ENCODE measurements around the gene STK11. TPM values are rescaled to one million over a fixed set of nuclear protein-coding genes. Genes with fewer than 3 reads are reported as not detected.

The STK11 gene
- total RNA-seq, 1 donor from 2014 or later = 80.4 TPM

- TF ChIP-seq CTCF (conservative IDR thresholded peaks at IDR 0.05; ENCODE audit: low read depth, low read length) = no peak
- no peak for DNase-seq (ENCODE audit: low read depth)
- H3K4me3 ChIP-seq (ENCODE audit: low read depth, low read length) = no peak overlapping the region
Observed at GRCh38 chr19:1228161-1228957, 22.8 kb downstream of the STK11 start.

- DNase-seq (ENCODE audit: low read depth) = no peak
- no peak for TF ChIP-seq CTCF (conservative IDR thresholded peaks at IDR 0.05; ENCODE audit: low read depth, low read length)
- H3K4me3 ChIP-seq (ENCODE audit: low read depth, low read length) = no peak overlapping the region
Observed at GRCh38 chr19:1229056-1229923, 23.7 kb downstream of the STK11 start.

GRCh38 chr19:1229924-1230782 lies 24.6 kb downstream of the STK11 start:
- TF ChIP-seq CTCF (conservative IDR thresholded peaks at IDR 0.05; ENCODE audit: low read depth, low read length) = no peak
- H3K4me3 ChIP-seq (ENCODE audit: low read depth, low read length) = no peak overlapping the region
- DNase-seq (ENCODE audit: low read depth) = no peak

GRCh38 chr19:1230783-1231489 lies 25.4 kb downstream of the STK11 start:
- no peak overlapping the region for H3K4me3 ChIP-seq (ENCODE audit: low read depth, low read length)
- TF ChIP-seq CTCF (conservative IDR thresholded peaks at IDR 0.05; ENCODE audit: low read depth, low read length) = no peak
- no peak for DNase-seq (ENCODE audit: low read depth)

GRCh38 chr19:1231729-1232637 lies 26.4 kb downstream of the STK11 start:
- no peak for TF ChIP-seq CTCF (conservative IDR thresholded peaks at IDR 0.05; ENCODE audit: low read depth, low read length)
- DNase-seq (ENCODE audit: low read depth) = no peak
- no peak overlapping the region for H3K4me3 ChIP-seq (ENCODE audit: low read depth, low read length)
